K562 (cell line): ENCODE data around the gene STOM. TPM values are rescaled to one million over a fixed set of nuclear protein-coding genes. Genes with fewer than 3 reads are reported as not detected.

ENCODE experiments used
- CCNT2 ChIP-seq: IDR thresholded peaks from 2 replicates; pipeline ENCODE4 v1.6.1; 2011; ENCODE audit warnings: borderline replicate concordance, low read depth, mild to moderate bottlenecking, moderate library complexity, mixed read lengths, low read length; ENCODE audit not compliant: insufficient read length; ENCODE audit errors: extremely low read depth
- ELF1 ChIP-seq: fragments of 200-800 bp; sonication (Bioruptor generic); IDR thresholded peaks from 2 replicates; pipeline ENCODE4 v1.6.1; 2016; ENCODE audit warnings: missing genetic modification characterization, missing compliant biosample characterization
- ELF2 ChIP-seq: fragments of 250-450 bp; sonication (Bioruptor Pico); IDR thresholded peaks from 2 replicates; pipeline ENCODE4 v1.5.0; 2021; ENCODE audit warnings: mild to moderate bottlenecking
- EP300 ChIP-seq: IDR thresholded peaks from 2 replicates; pipeline ENCODE4 v1.6.1; 2012; ENCODE audit warnings: low read length, improper control_type of control experiment
- ESRRB ChIP-seq: fragments of 250-450 bp; sonication (Bioruptor Pico); IDR thresholded peaks from 2 replicates; pipeline ENCODE4 v1.5.0; 2020; ENCODE audit warnings: mild to moderate bottlenecking, moderate library complexity, borderline replicate concordance
- FOSL1 ChIP-seq: fragments of 200-800 bp; sonication (Bioruptor generic); conservative IDR thresholded peaks from 2 replicates; pipeline ENCODE4 v1.6.1; 2016; ENCODE audit warnings: missing genetic modification characterization, missing compliant biosample characterization
- HLTF ChIP-seq: fragments of 450-650 bp; IDR thresholded peaks from 2 replicates; pipeline ENCODE4 v1.6.1; 2016
- KDM1A ChIP-seq, 2 experiments: fragments of 450-650 bp; IDR thresholded peaks; 2 replicates each; pipeline ENCODE4 v1.6.1; 2016; ENCODE audit warnings: mild to moderate bottlenecking in 2 of 2
- KHSRP ChIP-seq: fragments of 450-650 bp; IDR thresholded peaks from 2 replicates; pipeline ENCODE4 v1.6.1; 2017
- MCM5 ChIP-seq: fragments of 450-650 bp; IDR thresholded peaks from 2 replicates; pipeline ENCODE4 v1.6.1; 2016; ENCODE audit warnings: low read depth
- MEIS2 ChIP-seq: fragments of 450-650 bp; IDR thresholded peaks from 2 replicates; pipeline ENCODE4 v1.6.1; 2014; ENCODE audit warnings: mild to moderate bottlenecking; ENCODE audit not compliant: partially characterized antibody
- NFIC ChIP-seq: fragments of 450-650 bp; IDR thresholded peaks from 2 replicates; pipeline ENCODE4 v1.6.1; 2017; ENCODE audit warnings: mild to moderate bottlenecking, inconsistent platforms
- ZNF146 ChIP-seq: IDR thresholded peaks from one replicate; pipeline ENCODE4 v1.6.1; 2018; ENCODE audit warnings: missing compliant biosample characterization; ENCODE audit not compliant: unreplicated experiment
- ZNF174 ChIP-seq: fragments of 250-450 bp; sonication (Bioruptor Pico); IDR thresholded peaks from 2 replicates; pipeline ENCODE4 v1.4.0; 2020; ENCODE audit warnings: mild to moderate bottlenecking
- ZNF23 ChIP-seq: fragments of 250-450 bp; sonication (Bioruptor Pico); IDR thresholded peaks from 2 replicates; pipeline ENCODE4 v1.4.0; 2020; ENCODE audit warnings: mild to moderate bottlenecking
- polyA plus RNA-seq, 8 experiments: library from polyadenylated mRNA; depleted of rRNA in 4 of 8; stranded (reverse) in 5 of 8; unstranded in 3 of 8; fragments of >200 nt; fragmentation: Nextera tagmentation in 2 of 8; fragmentation: Illumina TruSeq in 1 of 8; extraction: Ambion mirVana in 2 of 8; extraction: Trizol in 1 of 8; gene quantifications; 2 replicates each; pipeline versions ENCODE4 v1.2.1 to v1.2.3, GENCODE V29; 2011 to 2014; ENCODE audit warnings: inconsistent platforms in 1 of 8, missing spikeins in 1 of 8
- total RNA-seq, 7 experiments: library from RNA; depleted of rRNA in 6 of 7; stranded (reverse); fragments of >200 nt in 6 of 7; fragmentation: Illumina TruSeq in 2 of 7; extraction: Trizol in 2 of 7; gene quantifications; 2 replicates each; pipeline versions ENCODE4 v1.2.1 to v1.2.3, GENCODE V29; 2011 to 2021; ENCODE audit warnings: low replicate concordance in 1 of 7
- TF ChIP-seq, protein P1 (sequence below): fragments of 450-650 bp; IDR thresholded peaks from 2 replicates; pipeline ENCODE4 v1.6.1; 2016; ENCODE audit warnings: missing biosample characterization, missing genetic modification characterization
- TF ChIP-seq, protein P2 (sequence below): fragments of 450-650 bp; IDR thresholded peaks from 2 replicates; pipeline ENCODE4 v1.6.1; 2016; ENCODE audit warnings: low read depth
- TF ChIP-seq, protein P3 (sequence below), 2 experiments: fragments of 450-650 bp; IDR thresholded peaks; 2 replicates each; pipeline ENCODE4 v1.6.1; 2016

STOM gene
- total and polyA plus RNA-seq, 9 of the 15 experiments (the other 6 are each of a cell fraction or from before 2014, with no cell fraction given) = 23.2 to 140 (median 43.9) TPM

DNA sequence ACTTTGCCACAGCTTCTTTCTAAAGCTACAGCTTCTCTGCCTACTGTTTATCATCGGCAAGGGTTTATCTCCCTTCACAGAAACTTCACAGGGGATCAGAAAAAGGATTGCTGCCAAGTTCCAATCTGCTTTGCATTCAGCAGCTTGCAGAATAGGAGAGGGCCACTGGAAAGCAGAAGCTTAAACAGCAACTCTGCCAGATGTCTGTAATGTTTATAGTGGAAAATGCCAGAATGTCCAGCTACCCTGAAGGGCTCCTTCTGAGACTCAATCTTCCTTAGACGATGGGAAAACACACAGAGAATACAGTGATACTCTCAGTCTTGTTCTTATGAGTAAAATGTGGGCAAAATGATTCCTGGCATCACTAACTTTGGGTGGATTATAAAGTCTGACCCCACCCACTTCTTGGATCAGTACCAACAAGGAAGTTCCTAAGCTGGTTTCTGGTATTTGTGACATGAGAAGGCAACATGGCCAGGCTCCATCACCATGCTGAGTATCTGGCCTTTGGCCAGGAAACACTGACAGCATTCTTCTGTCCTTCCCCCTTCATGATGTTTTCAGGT is 19.0 kb downstream of the STOM start (continued):
- TF ChIP-seq ZNF174 (CRISPR knock-in tag) = no peak
- TF ChIP-seq, protein P1, sequence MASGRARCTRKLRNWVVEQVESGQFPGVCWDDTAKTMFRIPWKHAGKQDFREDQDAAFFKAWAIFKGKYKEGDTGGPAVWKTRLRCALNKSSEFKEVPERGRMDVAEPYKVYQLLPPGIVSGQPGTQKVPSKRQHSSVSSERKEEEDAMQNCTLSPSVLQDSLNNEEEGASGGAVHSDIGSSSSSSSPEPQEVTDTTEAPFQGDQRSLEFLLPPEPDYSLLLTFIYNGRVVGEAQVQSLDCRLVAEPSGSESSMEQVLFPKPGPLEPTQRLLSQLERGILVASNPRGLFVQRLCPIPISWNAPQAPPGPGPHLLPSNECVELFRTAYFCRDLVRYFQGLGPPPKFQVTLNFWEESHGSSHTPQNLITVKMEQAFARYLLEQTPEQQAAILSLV (tag) = no peak
- TF ChIP-seq KHSRP = no peak
- TF ChIP-seq NFIC = peak; percentile 95
- TF ChIP-seq ELF1 = peak; percentile 68
- peak; percentile 25; the same call in 1 of the 2 replicates for TF ChIP-seq FOSL1 (tag)
- TF ChIP-seq KDM1A (IDR thresholded peaks at IDR 0.05) = no peak; a peak in 1 of 4 replicates
- TF ChIP-seq MCM5 = no peak
- peak; percentile 18; the same call in 1 of the 2 replicates for TF ChIP-seq EP300
- TF ChIP-seq ELF2 (CRISPR knock-in tag) = no peak
- TF ChIP-seq, protein P2, sequence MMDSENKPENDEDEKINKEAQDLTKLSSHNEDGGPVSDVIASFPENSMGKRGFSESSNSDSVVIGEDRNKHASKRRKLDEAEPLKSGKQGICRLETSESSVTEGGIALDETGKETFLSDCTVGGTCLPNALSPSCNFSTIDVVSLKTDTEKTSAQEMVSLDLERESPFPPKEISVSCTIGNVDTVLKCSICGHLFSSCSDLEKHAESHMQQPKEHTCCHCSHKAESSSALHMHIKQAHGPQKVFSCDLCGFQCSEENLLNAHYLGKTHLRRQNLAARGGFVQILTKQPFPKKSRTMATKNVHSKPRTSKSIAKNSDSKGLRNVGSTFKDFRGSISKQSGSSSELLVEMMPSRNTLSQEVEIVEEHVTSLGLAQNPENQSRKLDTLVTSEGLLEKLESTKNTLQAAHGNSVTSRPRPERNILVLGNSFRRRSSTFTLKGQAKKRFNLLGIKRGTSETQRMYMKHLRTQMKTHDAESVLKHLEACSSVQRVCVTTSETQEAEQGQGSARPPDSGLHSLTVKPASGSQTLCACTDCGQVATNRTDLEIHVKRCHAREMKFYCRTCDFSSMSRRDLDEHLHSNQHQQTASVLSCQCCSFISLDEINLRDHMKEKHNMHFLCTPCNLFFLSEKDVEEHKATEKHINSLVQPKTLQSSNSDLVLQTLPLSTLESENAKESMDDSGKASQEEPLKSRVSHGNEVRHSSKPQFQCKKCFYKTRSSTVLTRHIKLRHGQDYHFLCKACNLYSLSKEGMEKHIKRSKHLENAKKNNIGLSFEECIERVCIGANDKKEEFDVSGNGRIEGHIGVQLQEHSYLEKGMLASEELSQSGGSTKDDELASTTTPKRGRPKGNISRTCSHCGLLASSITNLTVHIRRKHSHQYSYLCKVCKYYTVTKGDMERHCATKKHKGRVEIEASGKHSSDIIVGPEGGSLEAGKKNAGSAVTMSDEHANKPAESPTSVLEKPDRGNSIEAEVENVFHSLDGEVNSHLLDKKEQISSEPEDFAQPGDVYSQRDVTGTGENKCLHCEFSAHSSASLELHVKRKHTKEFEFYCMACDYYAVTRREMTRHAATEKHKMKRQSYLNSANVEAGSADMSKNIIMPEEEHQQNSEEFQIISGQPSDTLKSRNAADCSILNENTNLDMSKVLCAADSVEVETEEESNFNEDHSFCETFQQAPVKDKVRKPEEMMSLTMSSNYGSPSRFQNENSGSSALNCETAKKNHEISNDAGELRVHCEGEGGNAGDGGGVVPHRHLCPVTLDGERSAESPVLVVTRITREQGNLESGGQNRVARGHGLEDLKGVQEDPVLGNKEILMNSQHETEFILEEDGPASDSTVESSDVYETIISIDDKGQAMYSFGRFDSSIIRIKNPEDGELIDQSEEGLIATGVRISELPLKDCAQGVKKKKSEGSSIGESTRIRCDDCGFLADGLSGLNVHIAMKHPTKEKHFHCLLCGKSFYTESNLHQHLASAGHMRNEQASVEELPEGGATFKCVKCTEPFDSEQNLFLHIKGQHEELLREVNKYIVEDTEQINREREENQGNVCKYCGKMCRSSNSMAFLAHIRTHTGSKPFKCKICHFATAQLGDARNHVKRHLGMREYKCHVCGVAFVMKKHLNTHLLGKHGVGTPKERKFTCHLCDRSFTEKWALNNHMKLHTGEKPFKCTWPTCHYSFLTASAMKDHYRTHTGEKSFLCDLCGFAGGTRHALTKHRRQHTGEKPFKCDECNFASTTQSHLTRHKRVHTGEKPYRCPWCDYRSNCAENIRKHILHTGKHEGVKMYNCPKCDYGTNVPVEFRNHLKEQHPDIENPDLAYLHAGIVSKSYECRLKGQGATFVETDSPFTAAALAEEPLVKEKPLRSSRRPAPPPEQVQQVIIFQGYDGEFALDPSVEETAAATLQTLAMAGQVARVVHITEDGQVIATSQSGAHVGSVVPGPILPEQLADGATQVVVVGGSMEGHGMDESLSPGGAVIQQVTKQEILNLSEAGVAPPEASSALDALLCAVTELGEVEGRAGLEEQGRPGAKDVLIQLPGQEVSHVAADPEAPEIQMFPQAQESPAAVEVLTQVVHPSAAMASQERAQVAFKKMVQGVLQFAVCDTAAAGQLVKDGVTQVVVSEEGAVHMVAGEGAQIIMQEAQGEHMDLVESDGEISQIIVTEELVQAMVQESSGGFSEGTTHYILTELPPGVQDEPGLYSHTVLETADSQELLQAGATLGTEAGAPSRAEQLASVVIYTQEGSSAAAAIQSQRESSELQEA = no peak
- peak; percentile 2 for TF ChIP-seq MEIS2
- TF ChIP-seq ESRRB (CRISPR knock-in tag) = no peak
- no peak for TF ChIP-seq ZNF146 (CRISPR knock-in tag)
- TF ChIP-seq CCNT2 = peak; percentile 19
- TF ChIP-seq, protein P3, sequence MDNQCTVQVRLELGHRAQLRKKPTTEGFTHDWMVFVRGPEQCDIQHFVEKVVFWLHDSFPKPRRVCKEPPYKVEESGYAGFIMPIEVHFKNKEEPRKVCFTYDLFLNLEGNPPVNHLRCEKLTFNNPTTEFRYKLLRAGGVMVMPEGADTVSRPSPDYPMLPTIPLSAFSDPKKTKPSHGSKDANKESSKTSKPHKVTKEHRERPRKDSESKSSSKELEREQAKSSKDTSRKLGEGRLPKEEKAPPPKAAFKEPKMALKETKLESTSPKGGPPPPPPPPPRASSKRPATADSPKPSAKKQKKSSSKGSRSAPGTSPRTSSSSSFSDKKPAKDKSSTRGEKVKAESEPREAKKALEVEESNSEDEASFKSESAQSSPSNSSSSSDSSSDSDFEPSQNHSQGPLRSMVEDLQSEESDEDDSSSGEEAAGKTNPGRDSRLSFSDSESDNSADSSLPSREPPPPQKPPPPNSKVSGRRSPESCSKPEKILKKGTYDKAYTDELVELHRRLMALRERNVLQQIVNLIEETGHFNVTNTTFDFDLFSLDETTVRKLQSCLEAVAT (IDR thresholded peaks at IDR 0.05) = 0 out of 4 replicates have a peak, but pooled peaks of 1 of the 2 experiments have one; percentile 52
- no peak for TF ChIP-seq ZNF23 (CRISPR knock-in tag)
- TF ChIP-seq HLTF = no peak
